ENCODE results near the gene RNF214. TPM values are rescaled to one million over a fixed set of nuclear protein-coding genes. Genes with fewer than 3 reads are reported as not detected.

RNF214 gene
- total RNA-seq, 1 donor = 13.4 TPM

DNA sequence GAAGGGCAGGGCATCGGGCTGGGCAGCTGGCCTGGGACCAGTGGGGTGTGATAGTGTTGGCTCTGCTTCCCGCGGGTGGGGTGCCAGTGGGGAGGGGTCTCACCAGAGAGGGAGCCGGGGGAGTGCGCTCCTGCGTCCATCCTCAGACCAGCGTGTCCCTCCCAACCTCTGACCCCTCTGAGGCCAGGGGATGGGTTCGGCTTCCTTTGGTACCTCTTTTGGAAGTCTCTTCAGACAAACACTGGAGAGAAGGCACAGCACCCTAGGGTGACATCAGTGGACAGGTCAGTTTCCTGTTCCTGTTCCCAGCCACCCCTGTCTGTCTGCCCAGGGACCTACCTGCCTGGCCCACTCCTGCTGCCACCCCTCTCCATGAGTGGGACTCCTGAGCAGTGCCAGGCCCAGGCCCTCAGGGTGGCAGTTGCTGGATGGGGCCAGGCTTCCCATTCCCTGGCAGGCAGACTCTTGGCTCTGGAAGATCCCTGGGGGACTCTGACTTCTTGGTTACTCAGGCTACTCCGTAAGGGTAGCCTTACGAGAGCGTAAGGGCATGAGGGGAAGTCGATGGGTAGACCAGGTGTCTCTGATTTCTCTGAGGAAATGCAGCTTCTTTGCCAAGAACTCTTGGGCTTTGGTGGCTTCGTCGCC lies 30.7 kb upstream of the RNF214 start:
- H2AFZ ChIP-seq (ENCODE audit: low read length) = no peak overlapping the region
- H3K27ac ChIP-seq (ENCODE audit: low read depth, low read length) = peak overlapping the region; percentile 96
- TF ChIP-seq, protein P1, sequence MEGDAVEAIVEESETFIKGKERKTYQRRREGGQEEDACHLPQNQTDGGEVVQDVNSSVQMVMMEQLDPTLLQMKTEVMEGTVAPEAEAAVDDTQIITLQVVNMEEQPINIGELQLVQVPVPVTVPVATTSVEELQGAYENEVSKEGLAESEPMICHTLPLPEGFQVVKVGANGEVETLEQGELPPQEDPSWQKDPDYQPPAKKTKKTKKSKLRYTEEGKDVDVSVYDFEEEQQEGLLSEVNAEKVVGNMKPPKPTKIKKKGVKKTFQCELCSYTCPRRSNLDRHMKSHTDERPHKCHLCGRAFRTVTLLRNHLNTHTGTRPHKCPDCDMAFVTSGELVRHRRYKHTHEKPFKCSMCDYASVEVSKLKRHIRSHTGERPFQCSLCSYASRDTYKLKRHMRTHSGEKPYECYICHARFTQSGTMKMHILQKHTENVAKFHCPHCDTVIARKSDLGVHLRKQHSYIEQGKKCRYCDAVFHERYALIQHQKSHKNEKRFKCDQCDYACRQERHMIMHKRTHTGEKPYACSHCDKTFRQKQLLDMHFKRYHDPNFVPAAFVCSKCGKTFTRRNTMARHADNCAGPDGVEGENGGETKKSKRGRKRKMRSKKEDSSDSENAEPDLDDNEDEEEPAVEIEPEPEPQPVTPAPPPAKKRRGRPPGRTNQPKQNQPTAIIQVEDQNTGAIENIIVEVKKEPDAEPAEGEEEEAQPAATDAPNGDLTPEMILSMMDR (IDR thresholded peaks at IDR 0.05; ENCODE audit: extremely low read depth, low read depth, low read length) = no peak
- H3K4me2 ChIP-seq (ENCODE audit: insufficient read depth, low read length) = peak overlapping the region; percentile 91
- H3K9me3 ChIP-seq (ENCODE audit: low read depth, low read length) = no peaks in the 10 kb centered on the region
- H3K79me2 ChIP-seq (ENCODE audit: insufficient read depth, low read length) = peaks cover 69% of the 10 kb centered on the region
- H3K27me3 ChIP-seq (ENCODE audit: insufficient read depth, low read length) = no peaks in the 10 kb centered on the region
- peak overlapping the region; percentile 96 for H3K4me3 ChIP-seq (ENCODE audit: insufficient read depth, low read length)
- peaks cover 39% of the 10 kb centered on the region for H3K4me1 ChIP-seq (ENCODE audit: insufficient read depth, low read length)
- H4K20me1 ChIP-seq (ENCODE audit: insufficient read depth, low read length) = peaks cover 59% of the 10 kb centered on the region
- H3K36me3 ChIP-seq (ENCODE audit: insufficient read depth, low read length) = peaks cover 63% of the 10 kb centered on the region
- DNase-seq (ENCODE audit: insufficient read length, low spot score, missing footprints) = peak; percentile 92

DNA sequence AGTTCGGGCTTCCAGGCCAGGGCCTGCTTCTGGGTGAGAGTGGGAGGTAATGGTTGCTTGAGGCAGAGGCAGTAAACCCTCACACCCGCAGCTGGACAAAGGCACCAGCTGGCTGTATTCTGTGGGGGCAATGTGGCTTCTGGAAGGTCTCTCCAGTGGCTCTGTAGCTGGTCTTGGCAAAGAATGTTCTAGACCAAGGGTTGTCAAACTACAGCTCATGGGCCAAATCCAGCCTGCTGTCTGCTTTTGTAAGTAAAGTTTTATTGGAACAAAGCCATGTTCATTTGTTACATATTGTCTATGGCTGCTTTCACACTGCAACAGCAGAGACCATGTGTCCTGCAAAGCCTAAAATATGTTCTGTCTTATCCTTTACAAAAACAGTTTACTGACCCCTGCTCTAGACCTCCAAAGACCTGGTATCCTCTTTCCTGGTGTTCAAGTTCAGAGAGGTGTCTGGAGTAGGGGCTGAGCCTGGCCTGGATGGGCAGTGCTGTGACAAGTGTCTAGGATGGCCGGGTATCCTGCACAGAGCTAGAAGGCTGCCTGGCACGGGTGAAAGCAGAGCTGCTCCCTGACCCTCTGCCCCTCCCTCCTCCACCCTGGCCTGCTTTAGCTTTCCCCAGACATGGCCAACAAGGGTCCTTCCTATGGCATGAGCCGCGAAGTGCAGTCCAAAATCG lies 29.9 kb upstream of the RNF214 start:
- H3K4me1 ChIP-seq (ENCODE audit: insufficient read depth, low read length) = peaks cover 39% of the 10 kb centered on the region
- H4K20me1 ChIP-seq (ENCODE audit: insufficient read depth, low read length) = peaks cover 59% of the 10 kb centered on the region
- H3K27me3 ChIP-seq (ENCODE audit: insufficient read depth, low read length) = no peaks in the 10 kb centered on the region
- H3K36me3 ChIP-seq (ENCODE audit: insufficient read depth, low read length) = peaks cover 57% of the 10 kb centered on the region
- H3K27ac ChIP-seq (ENCODE audit: low read depth, low read length) = peak overlapping the region; percentile 96
- H3K9me3 ChIP-seq (ENCODE audit: low read depth, low read length) = no peaks in the 10 kb centered on the region
- peak; percentile 27 for DNase-seq (ENCODE audit: insufficient read length, low spot score, missing footprints)
- H3K4me2 ChIP-seq (ENCODE audit: insufficient read depth, low read length) = peak overlapping the region; percentile 91
- peaks cover 69% of the 10 kb centered on the region for H3K79me2 ChIP-seq (ENCODE audit: insufficient read depth, low read length)
- H2AFZ ChIP-seq (ENCODE audit: low read length) = no peak overlapping the region
- TF ChIP-seq, protein P1 (IDR thresholded peaks at IDR 0.05; ENCODE audit: extremely low read depth, low read depth, low read length) = no peak
- H3K4me3 ChIP-seq (ENCODE audit: insufficient read depth, low read length) = peak overlapping the region; percentile 96

DNA sequence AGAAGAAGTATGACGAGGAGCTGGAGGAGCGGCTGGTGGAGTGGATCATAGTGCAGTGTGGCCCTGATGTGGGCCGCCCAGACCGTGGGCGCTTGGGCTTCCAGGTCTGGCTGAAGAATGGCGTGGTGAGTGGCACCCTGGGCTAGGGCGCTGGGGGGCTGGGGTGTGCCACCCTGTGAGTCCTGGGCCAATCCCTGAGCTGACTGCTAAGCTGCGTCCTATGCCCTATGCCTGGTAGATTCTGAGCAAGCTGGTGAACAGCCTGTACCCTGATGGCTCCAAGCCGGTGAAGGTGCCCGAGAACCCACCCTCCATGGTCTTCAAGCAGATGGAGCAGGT lies 29.4 kb upstream of the RNF214 start:
- Histone ChIP-seq H4K20me1 (ENCODE audit: insufficient read depth, low read length) (peaks cover 59% of the 10 kb centered on the region), H3K4me2 (ENCODE audit: insufficient read depth, low read length) (peak overlapping the region; percentile 91), H3K9me3 (ENCODE audit: low read depth, low read length) (no peaks in the 10 kb centered on the region), H3K4me3 (ENCODE audit: insufficient read depth, low read length) (peak overlapping the region; percentile 96), H3K36me3 (ENCODE audit: insufficient read depth, low read length) (peaks cover 57% of the 10 kb centered on the region), H2AFZ (ENCODE audit: low read length) (no peak overlapping the region), H3K27me3 (ENCODE audit: insufficient read depth, low read length) (no peaks in the 10 kb centered on the region), H3K4me1 (ENCODE audit: insufficient read depth, low read length) (peaks cover 35% of the 10 kb centered on the region), H3K27ac (ENCODE audit: low read depth, low read length) (peak overlapping the region; percentile 96), H3K79me2 (ENCODE audit: insufficient read depth, low read length) (peaks cover 65% of the 10 kb centered on the region)
- peak; percentile 60 for DNase-seq (ENCODE audit: insufficient read length, low spot score, missing footprints)
- TF ChIP-seq, protein P1 (IDR thresholded peaks at IDR 0.05; ENCODE audit: extremely low read depth, low read depth, low read length) = no peak

DNA sequence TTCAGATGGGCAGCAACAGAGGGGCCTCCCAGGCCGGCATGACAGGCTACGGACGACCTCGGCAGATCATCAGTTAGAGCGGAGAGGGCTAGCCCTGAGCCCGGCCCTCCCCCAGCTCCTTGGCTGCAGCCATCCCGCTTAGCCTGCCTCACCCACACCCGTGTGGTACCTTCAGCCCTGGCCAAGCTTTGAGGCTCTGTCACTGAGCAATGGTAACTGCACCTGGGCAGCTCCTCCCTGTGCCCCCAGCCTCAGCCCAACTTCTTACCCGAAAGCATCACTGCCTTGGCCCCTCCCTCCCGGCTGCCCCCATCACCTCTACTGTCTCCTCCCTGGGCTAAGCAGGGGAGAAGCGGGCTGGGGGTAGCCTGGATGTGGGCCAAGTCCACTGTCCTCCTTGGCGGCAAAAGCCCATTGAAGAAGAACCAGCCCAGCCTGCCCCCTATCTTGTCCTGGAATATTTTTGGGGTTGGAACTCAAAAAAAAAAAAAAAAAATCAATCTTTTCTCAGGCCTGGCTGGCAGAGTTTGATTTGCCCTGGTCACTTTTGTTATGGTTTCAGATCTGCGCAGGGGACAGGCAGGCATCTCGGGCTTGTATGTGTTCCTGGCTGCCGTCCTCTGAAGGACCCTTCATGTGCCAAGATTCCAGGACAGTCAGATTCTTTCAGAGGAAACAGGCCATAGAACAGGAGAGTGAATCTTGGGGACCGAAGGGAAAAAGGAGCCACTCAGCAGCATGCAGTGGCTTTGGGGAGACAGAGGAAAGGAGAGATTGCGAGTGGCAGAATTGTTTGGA lies 28.0 kb upstream of the RNF214 start:
- Histone ChIP-seq H4K20me1 (ENCODE audit: insufficient read depth, low read length) (peaks cover 58% of the 10 kb centered on the region), H2AFZ (ENCODE audit: low read length) (no peak overlapping the region), H3K27me3 (ENCODE audit: insufficient read depth, low read length) (no peaks in the 10 kb centered on the region), H3K27ac (ENCODE audit: low read depth, low read length) (peak overlapping the region; percentile 45), H3K4me3 (ENCODE audit: insufficient read depth, low read length) (no peak overlapping the region), H3K4me2 (ENCODE audit: insufficient read depth, low read length) (peak overlapping the region; percentile 91), H3K9me3 (ENCODE audit: low read depth, low read length) (no peaks in the 10 kb centered on the region), H3K4me1 (ENCODE audit: insufficient read depth, low read length) (peaks cover 26% of the 10 kb centered on the region), H3K79me2 (ENCODE audit: insufficient read depth, low read length) (peaks cover 53% of the 10 kb centered on the region), H3K36me3 (ENCODE audit: insufficient read depth, low read length) (peaks cover 57% of the 10 kb centered on the region)
- TF ChIP-seq, protein P1 (IDR thresholded peaks at IDR 0.05; ENCODE audit: extremely low read depth, low read depth, low read length) = no peak
- DNase-seq (ENCODE audit: insufficient read length, low spot score, missing footprints) = peak; percentile 46

Measured in osteoblast (primary cell).